DMS153 treated with DMSO at 0.1 percent for 48 hours (cell line): ENCODE results near the gene APIP.

Experiments
- DNase-seq: peaks from one replicate; lab custom pipeline; 2025; ENCODE audit not compliant: unreplicated experiment; lab: John Stamatoyannopoulos, UW

APIP gene

GRCh38 chr11:34916015-34916842, at the start of gene APIP, which contains the start of gene PDHX:
APIP (minus strand) TSS chr11:34916379; CDS start chr11:34916284, 95 bp downstream.
PDHX (plus strand) TSS chr11:34916618; CDS start chr11:34916656, 38 bp downstream.
- DNase-seq = peak; percentile 89

GRCh38 chr11:34964610-34965331, 48.6 kb upstream of the APIP start:
- no peak for DNase-seq

GRCh38 chr11:34963351-34963750, 47.2 kb upstream of the APIP start:
- no peak for DNase-seq

- no peak for DNase-seq
These were observed 45.9 kb upstream of the APIP start for GRCh38 chr11:34962034-34962433.

GRCh38 chr11:34960277-34960676, 44.1 kb upstream of the APIP start:
- DNase-seq = no peak

GRCh38 chr11:34959770-34960169, 43.6 kb upstream of the APIP start:
- no peak for DNase-seq

- no peak for DNase-seq
These were observed 41.4 kb upstream of the APIP start for GRCh38 chr11:34957606-34958005.

GRCh38 chr11:34957206-34957605, 41.0 kb upstream of the APIP start:
- DNase-seq = no peak

- no peak for DNase-seq
These were observed 37.8 kb upstream of the APIP start for GRCh38 chr11:34953955-34954354.

GRCh38 chr11:34948696-34949095, 32.5 kb upstream of the APIP start:
- DNase-seq = no peak

GRCh38 chr11:34944692-34945091, 28.5 kb upstream of the APIP start:
- no peak for DNase-seq

GRCh38 chr11:34941688-34942087, 25.5 kb upstream of the APIP start:
- DNase-seq = no peak

GRCh38 chr11:34940026-34940677, 24.0 kb upstream of the APIP start:
- DNase-seq = no peak

GRCh38 chr11:34938611-34939010, 22.4 kb upstream of the APIP start:
- no peak for DNase-seq

GRCh38 chr11:34936945-34937629, 20.9 kb upstream of the APIP start:
- DNase-seq = no peak

GRCh38 chr11:34929794-34930763, 13.9 kb upstream of the APIP start:
- DNase-seq = no peak

- no peak for DNase-seq
These were observed 12.9 kb upstream of the APIP start for GRCh38 chr11:34928960-34929680.

- no peak for DNase-seq
These were observed 12.2 kb upstream of the APIP start for GRCh38 chr11:34928268-34928959.

- DNase-seq = no peak
These were observed 10.6 kb upstream of the APIP start for GRCh38 chr11:34926831-34927132.
